ENCODE results near the gene RPL13.

DNA sequence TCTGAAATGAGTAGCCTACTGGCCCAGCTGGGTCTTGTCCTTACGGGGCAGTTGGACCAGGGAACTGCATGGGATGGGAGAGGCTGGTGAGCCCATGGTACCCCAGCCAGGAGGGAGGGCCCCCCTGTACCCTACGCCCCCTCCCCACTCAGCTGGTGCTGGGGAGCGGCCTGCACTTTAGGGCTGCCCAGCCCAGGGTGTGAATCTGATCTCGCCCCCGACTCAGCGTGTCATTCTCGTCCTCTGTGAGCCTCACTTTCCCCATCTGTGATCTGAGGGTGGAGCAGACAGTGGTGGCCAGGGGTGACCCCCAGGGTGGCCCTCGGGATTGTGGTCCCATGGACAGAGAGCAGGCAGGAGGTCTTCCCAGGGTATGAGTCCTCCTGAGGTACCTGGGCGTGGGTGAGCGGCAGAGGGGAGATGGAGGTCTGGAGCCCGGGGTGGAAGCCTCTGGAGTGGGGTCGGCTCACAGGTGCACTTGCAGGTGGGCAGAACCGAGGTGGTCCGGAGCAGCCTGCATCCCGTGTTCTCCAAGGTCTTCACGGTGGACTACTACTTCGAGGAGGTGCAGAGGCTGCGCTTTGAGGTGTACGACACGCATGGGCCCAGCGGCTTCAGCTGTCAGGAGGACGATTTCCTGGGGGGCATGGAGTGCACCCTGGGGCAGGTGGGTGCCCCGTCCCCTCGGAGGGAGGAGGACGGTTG, 16.7 kb downstream of the RPL13 start:
- no peak for TF ChIP-seq POLR2A (IDR thresholded peaks at IDR 0.05)
- TF ChIP-seq, protein P1, sequence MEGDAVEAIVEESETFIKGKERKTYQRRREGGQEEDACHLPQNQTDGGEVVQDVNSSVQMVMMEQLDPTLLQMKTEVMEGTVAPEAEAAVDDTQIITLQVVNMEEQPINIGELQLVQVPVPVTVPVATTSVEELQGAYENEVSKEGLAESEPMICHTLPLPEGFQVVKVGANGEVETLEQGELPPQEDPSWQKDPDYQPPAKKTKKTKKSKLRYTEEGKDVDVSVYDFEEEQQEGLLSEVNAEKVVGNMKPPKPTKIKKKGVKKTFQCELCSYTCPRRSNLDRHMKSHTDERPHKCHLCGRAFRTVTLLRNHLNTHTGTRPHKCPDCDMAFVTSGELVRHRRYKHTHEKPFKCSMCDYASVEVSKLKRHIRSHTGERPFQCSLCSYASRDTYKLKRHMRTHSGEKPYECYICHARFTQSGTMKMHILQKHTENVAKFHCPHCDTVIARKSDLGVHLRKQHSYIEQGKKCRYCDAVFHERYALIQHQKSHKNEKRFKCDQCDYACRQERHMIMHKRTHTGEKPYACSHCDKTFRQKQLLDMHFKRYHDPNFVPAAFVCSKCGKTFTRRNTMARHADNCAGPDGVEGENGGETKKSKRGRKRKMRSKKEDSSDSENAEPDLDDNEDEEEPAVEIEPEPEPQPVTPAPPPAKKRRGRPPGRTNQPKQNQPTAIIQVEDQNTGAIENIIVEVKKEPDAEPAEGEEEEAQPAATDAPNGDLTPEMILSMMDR (IDR thresholded peaks at IDR 0.05), result no peak

Measured in uterus (tissue), 2 donors.